Measurements from ENCODE around the gene ANGPTL2. TPM values are rescaled to one million over a fixed set of nuclear protein-coding genes. Genes with fewer than 3 reads are reported as not detected.

ANGPTL2 gene
- polyA plus RNA-seq, 12 donors = 53.1 to 180 (median 78.7) TPM; not detected in 1

GRCh38 chr9:127138444-127138843 lies 16.0 kb upstream of the ANGPTL2 start:
- no peak for DNase-seq

GRCh38 chr9:127137640-127138360 lies 15.4 kb upstream of the ANGPTL2 start:
- DNase-seq = no peak

DNA sequence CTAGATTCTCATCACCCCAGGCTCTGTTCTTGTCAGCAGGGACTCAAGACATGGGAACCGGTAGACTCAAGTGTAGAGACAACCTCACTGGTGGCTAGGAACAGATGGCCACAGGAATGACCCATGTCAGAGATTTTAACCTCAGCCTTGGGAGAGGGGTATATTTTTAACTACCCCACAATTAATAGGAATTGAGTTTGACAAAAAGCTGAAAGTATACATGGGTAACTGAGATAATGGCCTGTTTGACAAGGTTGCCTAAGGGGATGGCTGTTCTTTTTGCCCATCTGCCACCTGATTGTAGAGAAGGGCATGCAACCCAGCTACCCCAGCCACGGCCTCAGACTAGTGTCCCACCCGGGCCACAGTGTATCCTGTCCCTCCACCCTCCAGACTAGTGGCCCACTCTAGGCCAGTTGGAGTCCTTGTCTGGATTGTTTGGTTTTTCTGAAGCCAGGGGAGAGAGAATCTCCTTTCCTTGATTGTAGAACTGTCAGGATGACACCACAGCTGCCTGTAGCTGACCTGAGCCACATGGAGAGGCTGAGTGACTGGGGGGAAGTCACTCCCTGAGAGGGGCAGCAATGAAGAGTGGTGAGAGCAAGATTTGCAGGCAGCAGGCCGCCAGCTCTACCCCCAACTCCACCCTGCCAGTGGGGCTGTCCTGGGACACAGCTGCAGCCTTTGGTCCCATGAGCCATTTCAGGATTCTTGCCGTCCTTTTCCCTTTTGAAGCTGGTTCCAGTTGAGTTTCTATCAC lies 14.6 kb upstream of the ANGPTL2 start:
- DNase-seq = no peak

GRCh38 chr9:127136081-127136879 lies 13.8 kb upstream of the ANGPTL2 start:
- DNase-seq = no peak

DNA sequence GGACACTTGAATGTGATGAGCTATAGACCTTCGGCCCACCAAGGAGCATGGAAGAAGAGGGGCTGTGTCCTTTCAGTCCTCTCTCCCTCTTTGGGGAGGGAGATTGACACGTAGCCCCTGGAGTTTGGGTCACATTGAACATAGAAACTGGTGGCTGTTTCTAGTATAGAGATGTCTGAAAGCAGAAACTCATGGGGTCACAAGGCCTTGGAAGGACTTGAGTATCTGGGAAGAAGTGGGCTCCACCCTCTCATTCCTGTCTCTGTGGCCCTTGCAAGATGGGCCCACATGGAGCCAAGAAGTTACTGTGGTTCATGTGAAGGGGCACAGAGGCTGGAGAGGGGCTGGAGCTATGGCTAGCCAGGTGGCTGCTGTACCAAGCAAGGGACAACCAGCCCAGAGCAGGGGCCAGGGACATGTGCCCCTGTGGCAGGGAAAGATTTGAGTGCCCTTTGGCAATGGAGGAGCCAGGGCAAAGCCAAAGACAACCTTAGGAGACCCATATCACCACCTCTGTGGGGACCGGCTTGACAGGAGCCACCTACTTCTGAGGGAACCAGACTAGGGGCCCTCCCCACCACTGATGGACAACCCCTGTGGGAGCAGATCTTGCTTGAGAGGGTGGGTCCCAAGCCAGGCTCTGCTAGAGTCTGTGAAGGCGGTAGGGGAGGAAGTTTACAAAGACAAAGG lies 12.8 kb upstream of the ANGPTL2 start:
- DNase-seq = no peak

GRCh38 chr9:127133739-127134167 lies 11.3 kb upstream of the ANGPTL2 start:
- peak; percentile 85 for DNase-seq

GRCh38 chr9:127132921-127133647 lies 10.6 kb upstream of the ANGPTL2 start:
- no peak for DNase-seq

DNA sequence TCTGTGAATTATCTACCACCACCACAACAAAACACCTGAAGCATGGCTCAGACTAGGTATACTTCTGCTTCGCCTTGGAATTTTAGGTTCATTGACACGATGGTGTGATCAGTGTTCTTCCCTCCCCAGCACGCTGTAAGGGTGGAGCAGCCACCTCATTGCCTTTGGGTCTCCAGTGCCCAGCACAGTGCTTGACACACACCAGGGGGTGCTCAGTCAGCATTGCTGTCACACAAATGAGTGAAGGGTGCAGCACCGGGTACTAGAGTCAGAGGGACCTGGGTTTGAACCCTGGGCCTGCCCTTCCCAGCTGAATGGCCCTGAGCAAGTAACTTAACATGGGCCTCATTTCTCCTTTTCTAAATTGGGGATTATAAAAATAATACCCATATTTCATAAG lies 9.9 kb upstream of the ANGPTL2 start:
- DNase-seq = no peak

DNA sequence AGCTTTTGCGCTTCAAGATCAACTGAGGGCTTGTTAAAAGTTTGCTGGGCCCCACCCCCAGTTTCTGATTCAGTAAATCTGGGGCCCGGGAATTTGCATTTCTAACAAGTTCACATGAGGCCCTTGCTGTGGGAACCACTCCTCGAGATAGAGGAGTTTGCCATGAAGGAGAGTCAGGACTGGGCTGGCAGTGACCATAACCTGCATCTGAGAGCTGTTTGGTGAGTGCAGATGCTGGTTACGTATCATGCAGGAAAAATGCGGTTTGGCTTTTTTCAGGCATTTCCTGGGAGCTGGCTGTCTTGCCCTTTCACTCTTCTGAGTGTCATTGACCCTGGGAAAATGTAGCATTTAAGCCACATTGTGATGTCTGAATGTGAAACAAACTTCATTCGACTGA lies 9.4 kb upstream of the ANGPTL2 start:
- DNase-seq = no peak

DNA sequence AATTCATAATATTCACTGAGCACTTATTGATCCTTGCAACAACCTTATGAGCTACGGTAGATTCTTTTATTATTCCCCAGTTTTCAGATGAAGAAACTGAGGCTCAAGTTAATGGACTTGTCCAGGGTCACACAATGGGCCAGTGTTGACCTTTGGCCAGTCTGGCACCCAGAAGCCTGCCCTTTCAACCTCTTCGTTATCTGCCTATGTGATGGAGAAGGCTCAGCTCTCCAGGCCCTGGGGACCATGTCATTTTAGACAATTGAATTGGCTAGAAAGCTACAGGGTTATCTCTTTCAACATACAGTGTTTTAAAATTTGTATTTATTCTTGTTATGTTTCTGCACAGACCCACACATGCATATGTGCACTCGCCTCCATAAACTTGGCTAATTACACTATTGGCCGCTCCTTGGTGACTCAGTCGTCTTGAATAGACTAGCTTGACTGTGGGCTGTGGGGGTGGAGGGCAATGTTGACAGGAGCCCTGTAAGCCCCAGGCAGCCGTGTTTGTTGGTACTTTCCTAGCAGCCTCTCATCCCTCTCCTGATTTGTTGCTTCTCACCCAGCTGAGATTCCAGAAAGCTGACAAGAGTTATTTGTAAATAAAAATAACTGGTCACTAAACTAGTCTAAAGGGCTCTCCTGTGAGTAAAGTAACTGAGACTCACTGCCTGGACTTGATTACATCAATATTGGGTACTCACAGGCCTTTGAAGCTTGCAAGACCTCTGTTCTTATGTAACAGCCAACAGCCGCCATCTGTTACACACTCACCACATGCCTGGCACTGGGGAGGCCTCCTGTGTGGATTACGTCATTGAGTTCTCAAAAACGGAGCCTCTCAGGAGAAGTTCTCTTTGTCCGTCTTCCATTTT lies 8.5 kb upstream of the ANGPTL2 start:
- no peak for DNase-seq

GRCh38 chr9:127130235-127130634 lies 7.8 kb upstream of the ANGPTL2 start:
- DNase-seq = no peak

DNA sequence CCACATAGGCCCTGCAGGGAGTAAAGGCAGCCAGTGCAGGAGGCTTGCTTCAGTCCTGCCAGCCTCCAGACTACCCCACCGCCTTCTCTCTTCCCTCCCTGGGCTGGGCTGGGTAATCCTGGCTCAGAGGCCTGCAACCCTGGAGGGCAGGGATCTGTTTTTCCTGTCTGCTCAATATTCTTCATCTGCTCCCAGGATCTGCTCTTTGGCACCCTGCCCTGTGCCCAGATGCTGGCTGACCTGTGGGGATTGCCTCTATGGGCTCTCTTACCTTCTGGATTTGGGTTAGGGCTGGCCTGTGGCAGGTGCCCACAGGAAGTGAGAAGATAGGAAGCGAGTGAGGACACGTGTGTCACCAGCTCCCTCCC lies 7.3 kb upstream of the ANGPTL2 start:
- no peak for DNase-seq

GRCh38 chr9:127129073-127129717 lies 6.8 kb upstream of the ANGPTL2 start:
- no peak for DNase-seq

- DNase-seq = peak; percentile 72
These were observed 6.1 kb upstream of the ANGPTL2 start for GRCh38 chr9:127128341-127129072.

DNA sequence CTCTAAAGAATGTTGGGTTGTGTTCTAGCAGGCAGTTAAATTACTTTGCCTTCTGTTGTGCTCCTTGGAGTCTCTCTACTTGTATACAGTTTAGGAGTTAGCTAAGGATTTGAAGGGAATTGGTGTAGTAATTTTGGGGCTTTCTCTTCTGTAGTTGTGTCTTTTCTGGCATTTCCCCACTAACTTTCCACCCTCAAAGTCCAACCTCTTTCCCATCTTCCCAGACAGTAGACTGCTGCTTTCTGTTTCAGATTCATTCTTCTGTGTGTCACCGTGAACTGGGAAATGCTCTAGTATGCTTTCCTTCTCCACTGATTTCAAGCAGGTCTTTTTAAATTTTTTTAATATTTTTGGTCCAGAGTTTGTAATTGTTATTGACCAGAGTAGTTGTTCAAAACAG lies 4.5 kb upstream of the ANGPTL2 start:
- DNase-seq = no peak

DNA sequence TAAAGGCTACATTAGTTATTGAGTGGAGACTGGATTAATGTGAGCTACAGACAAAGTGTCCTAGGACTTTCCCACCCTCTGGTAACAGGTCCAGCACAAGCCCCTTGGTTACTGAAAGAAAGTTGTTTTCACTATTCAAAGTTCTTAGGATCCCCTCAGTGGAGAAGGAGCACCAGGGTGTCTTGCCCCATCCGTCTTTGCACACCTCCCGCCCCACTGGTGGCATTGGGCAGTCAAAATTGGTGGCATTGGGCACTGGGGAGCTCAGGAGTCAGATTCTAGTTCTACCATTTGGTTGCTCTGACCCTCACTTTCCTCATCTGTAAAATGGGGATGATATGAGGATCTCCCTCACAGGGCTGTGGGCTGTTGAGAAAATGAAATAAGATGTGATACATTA lies 2.4 kb upstream of the ANGPTL2 start:
- DNase-seq = no peak

DNA sequence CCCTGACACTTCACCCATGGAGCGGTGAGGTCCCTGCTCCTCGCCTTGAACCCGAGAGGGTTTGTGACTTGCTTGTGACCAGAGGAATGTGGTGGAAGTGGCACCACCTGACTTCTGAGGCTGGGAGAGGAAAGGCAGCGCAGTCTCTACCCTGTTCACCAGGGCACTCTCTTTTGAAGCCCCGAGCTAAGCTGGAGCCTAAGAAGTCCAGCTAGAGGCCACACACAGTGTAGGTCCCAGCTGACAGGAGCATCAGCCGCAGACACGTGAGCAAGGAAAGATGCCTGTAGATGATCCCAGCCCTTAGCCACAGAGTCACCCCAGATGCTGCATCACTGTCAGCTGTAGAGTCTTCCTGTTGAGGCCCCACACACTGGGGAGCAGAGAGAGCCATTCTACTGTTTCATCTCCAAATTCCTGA lies 1.7 kb upstream of the ANGPTL2 start:
- DNase-seq = no peak

DNA sequence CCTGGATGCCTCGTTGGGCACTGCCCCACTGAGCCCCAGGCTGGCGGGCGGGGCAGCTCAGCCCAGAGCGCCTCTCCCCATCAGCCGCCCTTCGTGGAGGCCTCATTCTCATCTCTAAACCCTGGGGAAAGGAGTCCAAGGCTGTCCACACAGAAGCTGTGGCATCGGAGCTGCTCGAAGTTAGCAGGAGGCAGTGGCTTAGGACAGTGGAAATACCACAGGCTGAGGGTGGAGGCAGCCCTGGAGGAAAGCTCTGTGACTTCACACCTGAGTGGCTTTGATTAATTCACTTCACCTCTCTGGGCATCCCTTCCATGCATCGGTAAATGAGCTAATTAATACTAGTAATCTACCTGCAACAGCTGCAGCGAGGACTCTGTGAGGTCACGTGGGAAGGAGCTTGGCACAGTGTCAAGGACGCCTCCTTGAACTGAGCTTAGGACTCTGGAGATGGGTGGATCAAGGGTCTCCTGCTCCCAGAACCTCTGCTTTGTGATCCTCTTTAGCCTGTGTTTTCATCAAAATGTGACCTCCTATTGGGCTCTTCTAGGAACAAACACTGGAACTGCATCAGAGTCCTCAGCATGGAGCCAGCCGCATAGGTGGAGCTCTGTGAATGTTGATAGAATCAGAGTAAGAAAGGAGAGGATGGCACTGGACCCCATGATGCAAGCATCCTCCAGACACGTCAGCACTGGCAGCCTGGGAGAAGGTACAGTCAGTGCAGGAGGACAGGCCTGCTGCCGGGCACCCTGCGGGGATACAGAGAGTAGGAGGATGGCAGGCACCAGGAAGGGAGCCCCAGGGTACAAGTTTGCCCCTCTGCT lies 842 bp upstream of the ANGPTL2 start:
- peak; percentile 61 for DNase-seq

All from muscle of arm (tissue), 12 donors.